IMR-90 (cell line): ENCODE results near the gene PNMA1. TPM values are rescaled to one million over a fixed set of nuclear protein-coding genes. Genes with fewer than 3 reads are reported as not detected.

Experiments
- ATAC-seq: fragments of 200-7000 bp; cut with Tn5 transposase; 2 replicates; pipeline ENCODE4 v1.9.1; 2020; ENCODE audit warnings: low read depth, mild to moderate bottlenecking, moderate library complexity
- BruUV-seq: library from RNA; stranded (reverse); fragments of 400-500 nt; replicated peaks from 2 replicates; lab custom pipeline; 2021; lab: Mats Ljungman, UMichigan
- CTCF ChIA-PET: fragments of 300-600 bp; formaldehyde crosslinking; extraction: SDS; loops from one replicate; lab custom pipeline; 2021; ENCODE audit warnings: antibody characterized with exemption; lab: Yijun Ruan, JAX
- POLR2A ChIA-PET: fragments of 300-600 bp; sonication (Branson Sonifier 250); formaldehyde crosslinking; loops from one replicate; lab custom pipeline; 2022; ENCODE audit warnings: antibody characterized with exemption; ENCODE audit not compliant: unreplicated experiment; lab: Charles Lee
- DNase-seq: peaks from one replicate; pipeline ENCODE4 v3.0.0; 2013
- H2AFZ ChIP-seq: replicated peaks from 2 replicates; pipeline ENCODE3; 2013; ENCODE audit warnings: low read length, mild to moderate bottlenecking; ENCODE audit not compliant: poor library complexity
- H2AK5ac ChIP-seq: 2 replicates; pipeline ENCODE4 v1.6.1; 2013; ENCODE audit warnings: low read depth, low read length, inconsistent platforms
- H2AK9ac ChIP-seq: replicated peaks from 2 replicates; pipeline ENCODE3; 2013; ENCODE audit warnings: mild to moderate bottlenecking, low read depth, low read length, moderate library complexity; ENCODE audit not compliant: poor library complexity
- H2BK120ac ChIP-seq: 2 replicates; pipeline ENCODE4 v1.6.1; 2013; ENCODE audit warnings: low read depth, low read length, inconsistent platforms
- H2BK15ac ChIP-seq: 3 replicates; pipeline ENCODE4 v1.6.1; 2013; ENCODE audit warnings: low read depth, low read length, inconsistent platforms
- H2BK20ac ChIP-seq: 2 replicates; pipeline ENCODE4 v1.6.1; 2013; ENCODE audit warnings: low read depth, mild to moderate bottlenecking, inconsistent platforms, low read length, moderate library complexity
- H2BK5ac ChIP-seq: 2 replicates; pipeline ENCODE4 v1.6.1; 2013; ENCODE audit warnings: mild to moderate bottlenecking, low read depth, low read length, inconsistent platforms; ENCODE audit not compliant: poor library complexity, severe bottlenecking
- H3K14ac ChIP-seq: replicated peaks from 2 replicates; pipeline ENCODE4 v1.6.1; 2013; ENCODE audit warnings: low read depth, low read length, inconsistent platforms
- H3K18ac ChIP-seq: 2 replicates; pipeline ENCODE4 v1.6.1; 2013; ENCODE audit warnings: low read depth, low read length, control low read depth
- H3K23ac ChIP-seq: 2 replicates; pipeline ENCODE4 v1.6.1; 2013; ENCODE audit warnings: low read depth, low read length, inconsistent platforms
- H3K27ac ChIP-seq: 2 replicates; pipeline ENCODE4 v1.5.1; 2013; ENCODE audit warnings: mild to moderate bottlenecking, control low read depth, low read length; ENCODE audit not compliant: insufficient read depth
- H3K27me3 ChIP-seq: 2 replicates; pipeline ENCODE4 v1.6.1; 2013; ENCODE audit warnings: low read length; ENCODE audit not compliant: control insufficient read depth, insufficient read depth
- H3K36me3 ChIP-seq: 2 replicates; pipeline ENCODE4 v1.6.1; 2013; ENCODE audit warnings: low read length, mixed read lengths; ENCODE audit not compliant: control insufficient read depth, insufficient read depth
- H3K4ac ChIP-seq: 2 replicates; pipeline ENCODE4 v1.6.1; 2013; ENCODE audit warnings: low read depth, low read length, inconsistent platforms
- H3K4me1 ChIP-seq: 2 replicates; pipeline ENCODE4 v1.6.1; 2013; ENCODE audit warnings: low read length, mixed read lengths; ENCODE audit not compliant: control insufficient read depth, insufficient read depth
- H3K4me2 ChIP-seq: 2 replicates; pipeline ENCODE4 v1.6.1; 2013; ENCODE audit warnings: low read depth, mild to moderate bottlenecking, control low read depth, low read length, moderate library complexity
- H3K4me3 ChIP-seq: 2 replicates; pipeline ENCODE4 v1.5.1; 2013; ENCODE audit warnings: low read depth, mild to moderate bottlenecking, control low read depth, low read length, moderate library complexity; ENCODE audit not compliant: insufficient read depth
- H3K56ac ChIP-seq: 2 replicates; pipeline ENCODE4 v1.6.1; 2013; ENCODE audit warnings: low read length, inconsistent platforms; ENCODE audit not compliant: insufficient read depth; ENCODE audit errors: extremely low read depth
- H3K79me1 ChIP-seq, 2 experiments: 2 replicates each; pipeline ENCODE4 v1.6.1; 2013; ENCODE audit warnings: low read length in 2 of 2, inconsistent platforms in 1 of 2, low read depth in 1 of 2
- H3K9ac ChIP-seq: 2 replicates; pipeline ENCODE4 v1.6.1; 2013; ENCODE audit warnings: low read depth, low read length, control low read depth
- H3K9me1 ChIP-seq: 2 replicates; pipeline ENCODE4 v1.6.1; 2013; ENCODE audit warnings: low read length, inconsistent platforms; ENCODE audit not compliant: insufficient read depth
- H3K9me3 ChIP-seq: 2 replicates; pipeline ENCODE4 v1.6.1; 2013; ENCODE audit warnings: low read length; ENCODE audit not compliant: control insufficient read depth, insufficient read depth
- H4K20me1 ChIP-seq: 2 replicates; pipeline ENCODE4 v1.6.1; 2013; ENCODE audit warnings: low read length, inconsistent platforms; ENCODE audit not compliant: insufficient read depth
- H4K5ac ChIP-seq: 2 replicates; pipeline ENCODE4 v1.6.1; 2013; ENCODE audit warnings: mild to moderate bottlenecking, low read depth, low read length, control low read depth
- H4K8ac ChIP-seq, 2 experiments: 2 replicates each; pipeline ENCODE4 v1.6.1; 2013; ENCODE audit warnings: low read depth in 2 of 2, low read length in 2 of 2, control low read depth in 1 of 2, inconsistent platforms in 1 of 2
- H4K91ac ChIP-seq: 2 replicates; pipeline ENCODE4 v1.6.1; 2013; ENCODE audit warnings: low read depth, low read length, inconsistent platforms; ENCODE audit not compliant: insufficient read depth
- CHD1 ChIP-seq: IDR thresholded peaks from 2 replicates; pipeline ENCODE4 v1.6.1; 2012; ENCODE audit warnings: low read depth, low read length, improper control_type of control experiment
- MAFK ChIP-seq: IDR thresholded peaks from 2 replicates; pipeline ENCODE4 v1.6.1; 2012; ENCODE audit warnings: low read depth, low read length, improper control_type of control experiment
- NFE2L2 ChIP-seq: fragments of 150-350 bp; IDR thresholded peaks from 2 replicates; pipeline ENCODE4 v1.6.1; 2016; ENCODE audit warnings: low read depth, mild to moderate bottlenecking, low read length
- WGBS, 2 experiments: methylation state at CpG; one replicate each; pipeline versions ENCODE4 v1.1.5 to v1.1.7; 2013; ENCODE audit warnings: missing lambda C conversion rate in 2 of 2; ENCODE audit not compliant: insufficient read length in 1 of 2; ENCODE audit errors: extremely low coverage in 2 of 2; 5-methylcytosine and 5-hydroxymethylcytosine counted together
- dilution Hi-C: fragments of 300-500 bp; cut with HindIII; formaldehyde crosslinking; loops from one replicate; pipeline ENCODE4 v1.14.3; 2018; ENCODE audit warnings: low sequenced_read_pairs; ENCODE audit not compliant: unreplicated experiment
- in situ Hi-C: fragments of 300-500 bp; cut with MboI; formaldehyde crosslinking; loops from 3 replicates; pipeline ENCODE4 v1.14.3; 2019; ENCODE audit warnings: low sequenced_read_pairs, inconsistent platforms, mixed read lengths
- intact Hi-C: fragments of 100-400 bp; cut with micrococcal nuclease; formaldehyde crosslinking; loops from 2 replicates; pipeline ENCODE4 v1.10.0; 2022
- polyA plus RNA-seq, 3 experiments: library from polyadenylated mRNA; depleted of rRNA; stranded (reverse); fragments of >200 nt; gene quantifications; 2 replicates each; pipeline ENCODE4 v1.2.3, GENCODE V29; 2012; ENCODE audit warnings: low replicate concordance in 1 of 3
- total RNA-seq: library from RNA; depleted of rRNA; stranded (reverse); fragments of >200 nt; gene quantifications from 2 replicates; pipeline ENCODE4 v1.2.3, GENCODE V29; 2012

PNMA1 gene
- total and polyA plus RNA-seq, 2 of the 4 experiments (the other 2 are of a cell fraction): 6.5 to 28.2 TPM

DNA sequence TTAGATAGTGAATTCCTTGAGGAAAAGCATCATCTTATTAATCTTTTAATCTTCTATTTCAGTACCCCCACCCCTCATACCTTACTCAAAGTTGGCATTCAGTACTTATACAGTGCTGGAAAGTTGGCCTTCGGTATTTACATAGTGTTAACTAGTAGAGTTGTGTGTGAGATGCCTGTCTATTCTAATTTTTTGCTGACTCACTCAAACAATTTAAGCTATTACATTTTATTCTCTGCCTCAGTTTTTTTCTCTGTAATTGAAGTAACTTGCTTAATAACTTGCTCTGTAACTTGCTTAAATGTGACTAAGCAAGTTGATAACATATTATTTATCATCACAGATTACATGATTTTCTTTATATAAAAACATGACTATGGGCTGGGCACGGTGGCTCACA is 49.1 kb downstream of the PNMA1 start:
- no peak for ATAC-seq
- no TSS peak for BruUV-seq
- Histone ChIP-seq H2AK9ac (no peak overlapping the region), H3K27ac (no peak overlapping the region), H3K14ac (no peak overlapping the region), H3K79me1 (no peaks in the 10 kb centered on the region; a peak in 1 of 4 replicates), H3K4me3 (no peak overlapping the region), H3K9me1 (no peaks in the 10 kb centered on the region), H2BK20ac (no peak overlapping the region), H3K18ac (no peak overlapping the region), H2AK5ac (no peak overlapping the region), H4K20me1 (no peaks in the 10 kb centered on the region; the same call in 1 of the 2 replicates), H4K8ac (no peak overlapping the region), H3K9ac (no peak overlapping the region), H3K23ac (no peak overlapping the region), H4K91ac (no peak overlapping the region), H2BK15ac (no peak overlapping the region), H2BK120ac (no peak overlapping the region), H3K4me1 (no peaks in the 10 kb centered on the region), H3K9me3 (no peaks in the 10 kb centered on the region), H2AFZ (no peak overlapping the region), H3K56ac (no peak overlapping the region), H3K4me2 (no peak overlapping the region), H2BK5ac (no peak overlapping the region), H3K4ac (no peak overlapping the region), H3K27me3 (no peaks in the 10 kb centered on the region), H4K5ac (no peak overlapping the region), H3K36me3 (peaks cover 2% of the 10 kb centered on the region; the same call in 1 of the 2 replicates)
- intact Hi-C loops (no loop called here), in situ Hi-C loops (no loop called here), dilution Hi-C loops (no loop called here)
- ChIA-PET CTCF (no interaction called here), POLR2A (no interaction called here)
- TF ChIP-seq NFE2L2: peak; percentile 86
- peak; percentile 74 for TF ChIP-seq MAFK
- no peak for TF ChIP-seq CHD1
- no peak for DNase-seq
- no CpG with 5 or more reads among the region's 2 CpGs for WGBS, 2 experiments
